Amniotic epithelial cell (primary cell): ENCODE data around the gene EIF4H.
"Not testable (repeated sequence)": the region's sequence is repeated elsewhere in the genome, so short reads cannot be mapped to it uniquely, and the experiment has no call there.

Experiments used
- DNase-seq: peaks from one replicate; pipeline ENCODE4 v3.0.0-alpha.2; 2010; ENCODE audit warnings: low read depth

Gene EIF4H

GRCh38 chr7:74199551-74200355, 25.6 kb downstream of the EIF4H start:
- DNase-seq: peak; percentile 67

- DNase-seq: peak; percentile 59
Observed at GRCh38 chr7:74202841-74203556, 28.8 kb downstream of the EIF4H start.

GRCh38 chr7:74203956-74204618, 29.9 kb downstream of the EIF4H start:
- DNase-seq: no peak

- not testable (repeated sequence) for DNase-seq
Observed at GRCh38 chr7:74206052-74206451, 31.9 kb downstream of the EIF4H start.

- peak; percentile 37 for DNase-seq
Observed at GRCh38 chr7:74206589-74207120, 32.5 kb downstream of the EIF4H start.

- no peak for DNase-seq
Observed at GRCh38 chr7:74207586-74207985, 33.4 kb downstream of the EIF4H start.

GRCh38 chr7:74208241-74208640, 34.1 kb downstream of the EIF4H start:
- not testable (repeated sequence) for DNase-seq

GRCh38 chr7:74212661-74213060, 38.5 kb downstream of the EIF4H start:
- DNase-seq: no peak

- no peak for DNase-seq
Observed at GRCh38 chr7:74214816-74215630, 40.9 kb downstream of the EIF4H start.

DNA sequence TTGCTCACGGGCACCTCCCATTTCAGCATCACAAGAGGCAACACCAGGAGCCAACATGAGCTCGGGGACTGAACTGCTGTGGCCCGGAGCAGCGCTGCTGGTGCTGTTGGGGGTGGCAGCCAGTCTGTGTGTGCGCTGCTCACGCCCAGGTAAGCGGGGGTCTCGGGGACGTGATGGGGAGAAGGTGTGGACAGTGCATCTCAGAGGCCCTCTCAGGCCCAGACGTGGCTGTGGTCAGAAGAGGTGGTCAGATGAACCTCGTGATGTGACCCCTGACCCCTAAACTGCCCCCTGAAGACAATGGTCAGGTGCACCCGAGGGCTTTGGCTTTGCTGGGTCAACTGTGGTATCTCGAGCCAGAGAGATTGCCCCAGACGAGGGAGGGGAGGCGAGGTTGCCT, 41.8 kb downstream of the EIF4H start:
- DNase-seq: no peak

DNA sequence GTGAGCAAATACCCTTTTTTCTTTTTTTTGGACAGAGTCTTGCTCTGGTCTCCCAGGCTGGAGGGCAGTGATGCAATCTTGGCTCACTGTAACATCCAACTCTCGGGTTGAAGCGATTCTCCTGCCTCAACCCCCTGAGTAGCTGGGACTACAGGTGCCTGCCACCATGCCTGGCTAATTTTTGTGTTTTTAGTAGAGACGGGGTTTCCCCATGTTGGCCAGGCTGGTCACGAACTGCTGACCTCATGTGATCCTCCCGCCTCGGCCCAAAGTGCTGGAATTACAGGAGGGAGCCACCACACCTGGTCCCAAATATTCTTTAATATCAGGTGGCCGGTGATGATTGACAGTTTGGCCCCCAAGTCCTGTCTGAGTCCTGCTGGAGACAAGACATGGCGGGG, 42.2 kb downstream of the EIF4H start:
- no peak for DNase-seq

DNA sequence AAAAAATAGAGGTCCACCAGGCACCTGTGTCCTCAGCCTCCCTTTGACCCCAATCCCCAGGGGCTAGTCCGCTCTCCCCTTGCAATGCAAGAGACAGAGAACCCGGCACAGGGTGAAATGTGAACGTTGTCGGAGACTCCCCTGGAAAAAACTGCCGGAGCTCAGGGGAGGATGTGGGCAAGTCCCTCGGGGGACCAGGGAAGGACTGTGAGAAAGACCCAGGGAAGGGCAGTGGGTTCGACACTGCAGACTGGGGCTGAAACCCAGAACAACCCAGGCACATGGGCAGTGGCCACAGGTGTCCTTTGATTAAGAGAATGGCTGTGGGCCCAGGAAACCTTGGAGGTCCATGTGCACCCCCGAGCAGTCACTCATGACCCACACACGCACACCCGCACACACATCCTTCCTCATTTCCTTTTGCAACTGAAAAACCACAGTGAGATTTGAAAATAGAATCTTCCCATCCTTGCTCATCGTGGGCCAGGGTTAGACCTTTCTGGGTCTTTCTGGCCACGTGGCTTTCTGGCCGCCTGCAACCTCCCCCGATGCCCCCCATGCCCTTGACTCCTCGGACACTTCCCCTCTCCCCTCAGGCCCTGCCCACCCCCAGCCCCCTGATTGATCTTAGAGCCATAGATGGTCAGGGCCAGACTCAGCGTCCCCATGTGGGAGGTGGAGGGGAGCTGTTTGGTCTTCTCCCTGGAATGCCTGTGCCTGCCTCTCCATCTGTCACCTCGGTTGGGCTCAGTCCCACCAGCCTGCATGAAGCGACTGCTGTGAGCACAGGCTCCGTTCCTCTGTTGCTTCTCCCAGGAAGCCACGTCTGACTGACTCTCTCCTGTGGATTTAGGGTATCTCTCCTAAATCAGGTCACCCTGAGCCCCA, 43.5 kb downstream of the EIF4H start:
- DNase-seq: no peak

GRCh38 chr7:74218343-74218698, 44.2 kb downstream of the EIF4H start:
- DNase-seq: no peak

DNA sequence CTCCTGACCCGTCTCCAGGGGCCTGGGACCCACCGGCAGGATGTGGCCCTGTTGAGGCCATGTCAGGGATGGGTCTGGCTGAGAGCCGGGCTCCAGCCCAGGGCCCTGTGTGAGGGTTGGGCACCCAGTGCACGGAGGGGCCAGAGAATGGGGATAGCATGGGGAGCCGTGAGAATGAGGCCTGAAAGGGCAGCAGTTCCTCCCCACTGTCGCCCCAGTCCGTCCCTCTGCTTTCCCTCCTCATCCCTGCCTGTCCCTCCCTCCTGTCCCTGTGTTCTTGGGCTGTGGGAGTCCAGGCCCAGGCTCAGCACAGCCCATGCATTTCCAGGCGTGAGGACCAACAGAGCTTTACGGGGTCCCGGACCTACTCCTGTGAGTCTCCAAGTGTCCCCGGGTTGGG, 45.3 kb downstream of the EIF4H start:
- no peak for DNase-seq

DNA sequence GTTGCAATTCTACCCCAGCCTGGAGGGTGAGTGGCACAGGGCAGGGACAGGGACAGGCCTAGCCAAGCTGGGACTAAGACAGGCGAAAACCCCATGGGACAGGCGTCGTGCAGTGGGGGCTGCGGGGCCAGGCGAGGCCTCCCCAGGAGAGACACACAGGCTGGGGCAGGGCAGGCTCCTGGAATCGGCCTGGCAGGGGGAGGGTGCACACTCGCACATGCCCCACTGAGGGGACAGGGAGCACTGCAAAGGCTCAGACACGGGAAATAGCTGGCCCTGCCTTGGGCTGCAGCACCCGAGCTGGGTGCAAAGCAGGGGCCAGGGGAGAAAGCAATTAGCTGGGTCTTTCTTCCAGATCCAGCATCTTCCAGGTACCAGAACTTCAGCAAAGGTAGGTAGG, 46.1 kb downstream of the EIF4H start:
- DNase-seq: no peak

- no peak for DNase-seq
Observed at GRCh38 chr7:74221713-74222112, 47.6 kb downstream of the EIF4H start.

DNA sequence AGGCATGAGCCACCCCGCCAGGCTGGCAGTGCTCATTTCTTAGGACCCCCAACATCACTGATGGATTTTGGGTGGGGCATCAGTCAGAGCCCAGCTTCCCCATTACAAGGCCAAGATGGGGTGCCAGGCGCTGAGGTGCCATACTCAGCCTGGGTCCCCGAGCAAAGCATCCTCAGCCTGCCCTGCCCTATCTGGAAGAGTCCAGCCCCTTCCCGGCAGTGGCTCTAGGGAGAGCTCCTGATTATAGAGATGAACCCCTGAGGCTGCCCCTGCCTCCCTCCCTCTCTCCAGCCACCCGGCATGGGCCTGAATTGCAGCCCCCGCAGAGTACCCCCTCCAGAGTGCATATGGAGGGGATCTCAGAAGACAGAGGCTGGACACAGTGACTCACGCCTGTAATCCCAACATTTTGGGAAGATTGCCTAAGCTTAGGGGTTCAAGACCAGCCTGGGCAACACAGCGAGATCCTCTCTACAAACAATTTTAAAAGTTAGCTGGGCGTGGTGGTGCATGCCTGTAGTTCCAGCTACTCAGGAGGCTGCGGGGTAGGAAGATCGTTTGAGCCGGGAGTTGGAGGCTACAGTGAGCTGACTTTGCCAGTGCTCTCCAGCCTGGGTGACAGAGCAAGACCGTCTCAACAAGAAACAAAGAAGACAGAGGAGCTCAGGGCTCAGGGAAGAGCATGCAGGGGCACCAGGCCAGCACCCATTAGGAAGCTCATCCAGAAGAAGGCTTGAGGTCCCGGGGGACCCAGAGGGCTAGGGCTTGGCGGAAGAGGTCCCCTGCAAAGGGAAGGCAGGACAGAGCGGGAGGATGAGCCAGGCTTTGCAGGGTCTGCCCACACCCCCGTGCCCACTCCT, 48.9 kb downstream of the EIF4H start:
- no peak for DNase-seq

- DNase-seq: no peak
Observed at GRCh38 chr7:74223711-74224510, 49.8 kb downstream of the EIF4H start.

- DNase-seq: no peak
Observed at GRCh38 chr7:74224511-74224832, 50.3 kb downstream of the EIF4H start.
